HepG2 (cell line): ENCODE data around the gene FUT3. TPM values are rescaled to one million over a fixed set of nuclear protein-coding genes. Genes with fewer than 3 reads are reported as not detected.
A peak's percentile ranks its signal among the peaks of the same experiment; 100 is the strongest.

Source experiments
- FOXJ3 ChIP-seq: sonication (generic); formaldehyde crosslinking; IDR thresholded peaks from 2 replicates; pipeline ENCODE4 v1.4.0; 2020; ENCODE audit warnings: missing genetic modification reagents, mild to moderate bottlenecking, borderline replicate concordance
- NRL ChIP-seq: sonication (generic); formaldehyde crosslinking; IDR thresholded peaks from 2 replicates; pipeline ENCODE4 v1.5.0; 2020; ENCODE audit warnings: missing genetic modification reagents, mild to moderate bottlenecking, moderate library complexity, borderline replicate concordance
- PBX2 ChIP-seq: IDR thresholded peaks from 2 replicates; pipeline ENCODE4 v1.6.1; 2016; ENCODE audit warnings: control low read depth
- SNAPC5 ChIP-seq: sonication (generic); formaldehyde crosslinking; IDR thresholded peaks from 2 replicates; pipeline ENCODE4 v1.8.1; 2023; ENCODE audit warnings: mild to moderate bottlenecking, missing genetic modification reagents, borderline replicate concordance
- TARDBP ChIP-seq: sonication (generic); formaldehyde crosslinking; IDR thresholded peaks from 2 replicates; pipeline ENCODE4 v1.8.0; 2022; ENCODE audit warnings: mild to moderate bottlenecking, missing genetic modification reagents
- THAP11 ChIP-seq: IDR thresholded peaks from 2 replicates; pipeline ENCODE4 v1.6.1; 2016; ENCODE audit warnings: missing biosample characterization, missing genetic modification reagents
- ZBED4 ChIP-seq: sonication (generic); formaldehyde crosslinking; IDR thresholded peaks from 2 replicates; pipeline ENCODE4 v1.4.0; 2020; ENCODE audit warnings: missing genetic modification reagents, borderline replicate concordance
- ZFP91 ChIP-seq: sonication (generic); formaldehyde crosslinking; IDR thresholded peaks from 2 replicates; pipeline ENCODE4 v1.9.0; 2022; ENCODE audit warnings: missing genetic modification reagents, mild to moderate bottlenecking, borderline replicate concordance
- ZFY ChIP-seq: sonication (generic); formaldehyde crosslinking; IDR thresholded peaks from 2 replicates; pipeline ENCODE4 v1.4.0; 2020; ENCODE audit warnings: missing genetic modification reagents
- ZNF512B ChIP-seq: sonication (generic); formaldehyde crosslinking; IDR thresholded peaks from 2 replicates; pipeline ENCODE4 v1.5.1; 2020; ENCODE audit warnings: missing genetic modification reagents, mild to moderate bottlenecking, borderline replicate concordance
- ZNF547 ChIP-seq: sonication (generic); formaldehyde crosslinking; IDR thresholded peaks from 2 replicates; pipeline ENCODE4 v1.5.1; 2020; ENCODE audit warnings: mild to moderate bottlenecking, missing genetic modification reagents
- ZNF589 ChIP-seq: sonication (generic); formaldehyde crosslinking; conservative IDR thresholded peaks from 2 replicates; pipeline ENCODE4 v1.8.0; 2022; ENCODE audit warnings: mild to moderate bottlenecking, moderate library complexity, missing genetic modification reagents
- ZNF670 ChIP-seq: sonication (generic); formaldehyde crosslinking; IDR thresholded peaks from 2 replicates; pipeline ENCODE4 v1.8.0; 2022; ENCODE audit warnings: mild to moderate bottlenecking, missing genetic modification reagents, borderline replicate concordance
- ZNF740 ChIP-seq: sonication (generic); formaldehyde crosslinking; IDR thresholded peaks from 2 replicates; pipeline ENCODE4 v1.4.0; 2020; ENCODE audit warnings: missing genetic modification reagents
- ZNF768 ChIP-seq: sonication (generic); formaldehyde crosslinking; IDR thresholded peaks from 2 replicates; pipeline ENCODE4 v1.4.0; 2020; ENCODE audit warnings: missing genetic modification reagents
- ZNF800 ChIP-seq: sonication (generic); formaldehyde crosslinking; IDR thresholded peaks from 2 replicates; pipeline ENCODE4 v1.4.0; 2020; ENCODE audit warnings: missing genetic modification reagents
- polyA plus RNA-seq, 8 experiments: library from polyadenylated mRNA; depleted of rRNA in 3 of 8; stranded (reverse) in 7 of 8; unstranded in 1 of 8; fragments of >200 nt; fragmentation: Illumina TruSeq in 4 of 8; extraction: Trizol in 4 of 8; gene quantifications; 2 replicates each; pipeline versions ENCODE4 v1.2.1 to v1.2.3, GENCODE V29; 2011 to 2016; ENCODE audit warnings: low read depth in 4 of 8, missing spikeins in 1 of 8, mixed read lengths in 1 of 8; ENCODE audit not compliant: insufficient read depth in 1 of 8
- total RNA-seq, 5 experiments: library from RNA; depleted of rRNA; stranded (reverse); fragments of >200 nt; fragmentation: Illumina TruSeq; extraction: Trizol; gene quantifications; 2 replicates each; pipeline ENCODE4 v1.2.3, GENCODE V29; 2016; ENCODE audit warnings: low read depth in 1 of 5

Gene FUT3
- total and polyA plus RNA-seq, 2 of the 13 experiments (the other 11 are each of a cell fraction or from before 2014, with no cell fraction given), result 0.53 to 1.1 TPM

GRCh38 chr19:5805462-5806132, 45.7 kb downstream of the FUT3 start (continued):
- no peak for TF ChIP-seq PBX2 (CRISPR knock-in tag)
- TF ChIP-seq SNAPC5 (CRISPR knock-in tag), result no peak
- TF ChIP-seq ZFY (CRISPR knock-in tag), result peak; percentile 62
- peak; percentile 50; the same call in 1 of the 2 replicates for TF ChIP-seq ZNF768 (CRISPR knock-in tag)
- peak; percentile 26; the same call in 1 of the 2 replicates for TF ChIP-seq FOXJ3 (CRISPR knock-in tag)
- peak; percentile 29; the same call in 1 of the 2 replicates for TF ChIP-seq THAP11
- peak; percentile 55; the same call in 1 of the 2 replicates for TF ChIP-seq TARDBP (CRISPR knock-in tag)
- peak; percentile 87 for TF ChIP-seq ZNF740 (CRISPR knock-in tag)
- no peak for TF ChIP-seq ZBED4 (CRISPR knock-in tag)
- peak; percentile 93 for TF ChIP-seq ZFP91 (CRISPR knock-in tag)
- TF ChIP-seq ZNF547 (CRISPR knock-in tag), result peak; percentile 45; the same call in 1 of the 2 replicates
- peak; percentile 71 for TF ChIP-seq NRL (CRISPR knock-in tag)
- 0 out of 2 replicates have a peak, but pooled peaks have one; percentile 37 for TF ChIP-seq ZNF670 (CRISPR knock-in tag)
- TF ChIP-seq ZNF800 (CRISPR knock-in tag), result peak; percentile 60; the same call in 1 of the 2 replicates
- no peak for TF ChIP-seq ZNF512B (CRISPR knock-in tag)
- no peak for TF ChIP-seq ZNF589
